Stimulated activated naive CD8-positive, alpha-beta T cell treated with anti-CD3 and anti-CD28 coated beads, Interleukin-15, amount 100 ng/mL, for 72 hours (primary cell): ENCODE results near the gene BTBD2.

ENCODE experiments used
- ATAC-seq: fragments of 150-1000 bp; cut with Tn5 transposase; 2 replicates; pipeline ENCODE4 v1.10.0; 2021; ENCODE audit warnings: mild to moderate bottlenecking, moderate library complexity
- DNase-seq, 2 donors: peaks; one replicate each; pipeline ENCODE4 v3.0.0; 2021 to 2022
- H3K27ac Mint-ChIP-seq, 2 donors: one replicate each; pipeline ENCODE4 v1.8.0; 2022; ENCODE audit warnings: mild to moderate bottlenecking in 2 of 2, mixed read lengths in 2 of 2, moderate library complexity in 2 of 2
- H3K27me3 Mint-ChIP-seq: one replicate; pipeline ENCODE4 v1.8.0; 2022; ENCODE audit warnings: mixed read lengths
- H3K4me1 Mint-ChIP-seq: one replicate; pipeline ENCODE4 v1.8.0; 2022; ENCODE audit warnings: mild to moderate bottlenecking, mixed read lengths
- H3K4me3 Mint-ChIP-seq, 2 donors: one replicate each; pipeline ENCODE4 v1.8.0; 2022; ENCODE audit warnings: mild to moderate bottlenecking in 2 of 2, mixed read lengths in 2 of 2, moderate library complexity in 1 of 2
- H3K9me3 Mint-ChIP-seq, 2 donors: one replicate each; pipeline ENCODE4 v1.8.0; 2022; ENCODE audit warnings: mixed read lengths in 2 of 2

The BTBD2 gene

GRCh38 chr19:2015608-2015950 lies at the start of gene BTBD2:
Gene BTBD2 (minus strand): TSS chr19:2015714. CDS start chr19:2015703, 11 bp downstream.
- H3K4me1 Mint-ChIP-seq: peaks cover 58% of the 10 kb centered on the region
- H3K27ac Mint-ChIP-seq: peak within 1 kb of the TSS; percentile 69 to 85
- H3K4me3 Mint-ChIP-seq: peak within 1 kb of the TSS; percentile 82 to 88
- H3K9me3 Mint-ChIP-seq: no peaks in the 10 kb centered on the region
- DNase-seq: peak in 1 of 2 donors; percentile 40
- ATAC-seq: no peak
- H3K27me3 Mint-ChIP-seq: no peaks in the 10 kb centered on the region

GRCh38 chr19:2064788-2065524 lies 49.4 kb upstream of the BTBD2 start:
- H3K4me3 Mint-ChIP-seq: no peak overlapping the region
- ATAC-seq (no peak), DNase-seq (no peak)
- no peaks in the 10 kb centered on the region for H3K27me3 Mint-ChIP-seq
- H3K9me3 Mint-ChIP-seq: no peaks in the 10 kb centered on the region
- no peak overlapping the region for H3K27ac Mint-ChIP-seq
- peaks cover 41% of the 10 kb centered on the region for H3K4me1 Mint-ChIP-seq

- H3K9me3 Mint-ChIP-seq: no peaks in the 10 kb centered on the region
- no peak overlapping the region for H3K4me3 Mint-ChIP-seq
- no peaks in the 10 kb centered on the region for H3K27me3 Mint-ChIP-seq
- ATAC-seq (no peak), DNase-seq (no peak)
- H3K4me1 Mint-ChIP-seq: peaks cover 40% of the 10 kb centered on the region
- H3K27ac Mint-ChIP-seq: no peak overlapping the region
Measured at GRCh38 chr19:2064395-2064787, 48.9 kb upstream of the BTBD2 start.

- ATAC-seq: no peak
- Mint-ChIP-seq H3K27me3 (no peaks in the 10 kb centered on the region), H3K9me3 (no peaks in the 10 kb centered on the region), H3K27ac (no peak overlapping the region), H3K4me3 (no peak overlapping the region), H3K4me1 (peaks cover 41% of the 10 kb centered on the region)
- no peak for DNase-seq
Measured at GRCh38 chr19:2063824-2064223, 48.3 kb upstream of the BTBD2 start.

- DNase-seq (no peak), ATAC-seq (no peak)
- Mint-ChIP-seq H3K27me3 (no peaks in the 10 kb centered on the region), H3K4me3 (peak overlapping the region; percentile 90 to 98), H3K4me1 (peaks cover 52% of the 10 kb centered on the region), H3K27ac (peak overlapping the region; percentile 61 to 78), H3K9me3 (no peaks in the 10 kb centered on the region)
Measured at GRCh38 chr19:2062770-2063169, 47.3 kb upstream of the BTBD2 start.

- Mint-ChIP-seq H3K9me3 (no peaks in the 10 kb centered on the region), H3K4me3 (peak overlapping the region; percentile 90 to 98), H3K4me1 (peaks cover 56% of the 10 kb centered on the region), H3K27me3 (no peaks in the 10 kb centered on the region), H3K27ac (peak overlapping the region in 1 of 2 donors; percentile 61)
- ATAC-seq (no peak), DNase-seq (no peak)
Measured at GRCh38 chr19:2062389-2062729, 46.8 kb upstream of the BTBD2 start.

GRCh38 chr19:2061495-2062388 lies 46.2 kb upstream of the BTBD2 start:
- H3K4me1 Mint-ChIP-seq: peaks cover 62% of the 10 kb centered on the region
- DNase-seq: peak; percentile 100
- H3K27me3 Mint-ChIP-seq: no peaks in the 10 kb centered on the region
- H3K27ac Mint-ChIP-seq: peak overlapping the region; percentile 48 to 92
- ATAC-seq: peak; percentile 89
- no peaks in the 10 kb centered on the region for H3K9me3 Mint-ChIP-seq
- H3K4me3 Mint-ChIP-seq: peak overlapping the region; percentile 90 to 98

GRCh38 chr19:2060884-2061494 lies 45.5 kb upstream of the BTBD2 start:
- peak overlapping the region; percentile 90 to 98 for H3K4me3 Mint-ChIP-seq
- peak; percentile 71 for ATAC-seq
- H3K27ac Mint-ChIP-seq: peak overlapping the region; percentile 85 to 95
- peaks cover 70% of the 10 kb centered on the region for H3K4me1 Mint-ChIP-seq
- no peaks in the 10 kb centered on the region for H3K9me3 Mint-ChIP-seq
- DNase-seq: no peak
- H3K27me3 Mint-ChIP-seq: no peaks in the 10 kb centered on the region

GRCh38 chr19:2059422-2060201 lies 44.1 kb upstream of the BTBD2 start:
- DNase-seq (no peak), ATAC-seq (no peak)
- Mint-ChIP-seq H3K4me3 (peak overlapping the region; percentile 89 to 98), H3K9me3 (no peaks in the 10 kb centered on the region), H3K27me3 (no peaks in the 10 kb centered on the region), H3K4me1 (peaks cover 77% of the 10 kb centered on the region), H3K27ac (peak overlapping the region; percentile 27 to 95)

GRCh38 chr19:2058570-2059421 lies 43.3 kb upstream of the BTBD2 start:
- ATAC-seq (no peak), DNase-seq (no peak)
- no peaks in the 10 kb centered on the region for H3K27me3 Mint-ChIP-seq
- peak overlapping the region in 1 of 2 donors; percentile 88 for H3K27ac Mint-ChIP-seq
- peaks cover 81% of the 10 kb centered on the region for H3K4me1 Mint-ChIP-seq
- H3K9me3 Mint-ChIP-seq: no peaks in the 10 kb centered on the region
- H3K4me3 Mint-ChIP-seq: peak overlapping the region; percentile 12 to 50

GRCh38 chr19:2057484-2058469 lies 42.3 kb upstream of the BTBD2 start:
- peaks cover 89% of the 10 kb centered on the region for H3K4me1 Mint-ChIP-seq
- H3K27me3 Mint-ChIP-seq: no peaks in the 10 kb centered on the region
- ATAC-seq: no peak
- no peaks in the 10 kb centered on the region for H3K9me3 Mint-ChIP-seq
- peak overlapping the region; percentile 52 to 97 for H3K27ac Mint-ChIP-seq
- no peak for DNase-seq
- peak overlapping the region; percentile 71 to 85 for H3K4me3 Mint-ChIP-seq

- DNase-seq (no peak), ATAC-seq (no peak)
- H3K9me3 Mint-ChIP-seq: no peaks in the 10 kb centered on the region
- H3K27me3 Mint-ChIP-seq: no peaks in the 10 kb centered on the region
- H3K4me3 Mint-ChIP-seq: peak overlapping the region; percentile 71 to 85
- peaks cover 90% of the 10 kb centered on the region for H3K4me1 Mint-ChIP-seq
- H3K27ac Mint-ChIP-seq: peak overlapping the region; percentile 89 to 97
Measured at GRCh38 chr19:2056837-2057192, 41.3 kb upstream of the BTBD2 start.

GRCh38 chr19:2055931-2056836 lies 40.7 kb upstream of the BTBD2 start:
- Mint-ChIP-seq H3K4me1 (peaks cover 96% of the 10 kb centered on the region), H3K4me3 (peak overlapping the region; percentile 74 to 85), H3K9me3 (no peaks in the 10 kb centered on the region), H3K27ac (peak overlapping the region; percentile 97), H3K27me3 (no peaks in the 10 kb centered on the region)
- DNase-seq: no peak
- ATAC-seq: no peak
